ENCODE measurements around the gene TNRC18. TPM values are rescaled to one million over a fixed set of nuclear protein-coding genes. Genes with fewer than 3 reads are reported as not detected.

Gene TNRC18
- total and polyA plus RNA-seq, 2 of the 8 experiments (the other 6 are each of a cell fraction or from before 2014, with no cell fraction given): 1.7 to 8.6 TPM

GRCh38 chr7:5383314-5384098 lies 40.1 kb downstream of the TNRC18 start (continued):
- TF ChIP-seq HDAC6 (IDR thresholded peaks at IDR 0.05; ENCODE audit: low read depth, low read length): no peak
- TF ChIP-seq NRF1 (IDR thresholded peaks at IDR 0.05; ENCODE audit: low read depth, low read length): no peak
- no peak for TF ChIP-seq ATF2 (IDR thresholded peaks at IDR 0.05; ENCODE audit: low read length)
- no peak for TF ChIP-seq POLR2A (IDR thresholded peaks at IDR 0.05; ENCODE audit: control extremely low read depth in 1 of 2, low read depth in 2 of 2, low read length in 2 of 2)
- no peak for TF ChIP-seq SIRT6 (IDR thresholded peaks at IDR 0.05; ENCODE audit: low read length)
- no peak for TF ChIP-seq USF2 (IDR thresholded peaks at IDR 0.05; ENCODE audit: low read length)
- TF ChIP-seq CHD2 (IDR thresholded peaks at IDR 0.05; ENCODE audit: low read length): no peak
- TF ChIP-seq SUZ12 (IDR thresholded peaks at IDR 0.05; ENCODE audit: low read length): no peak
